HL-60 (cell line): ENCODE measurements around the gene ESR2.

Source experiments
- POLR2AphosphoS5 ChIP-seq: IDR thresholded peaks from 2 replicates; pipeline ENCODE4 v1.6.1; 2012; ENCODE audit warnings: low read depth
- TF ChIP-seq, protein P1 (sequence below): IDR thresholded peaks from 2 replicates; pipeline ENCODE4 v1.6.1; 2012; ENCODE audit warnings: low read depth; ENCODE audit not compliant: insufficient replicate concordance

DNA sequence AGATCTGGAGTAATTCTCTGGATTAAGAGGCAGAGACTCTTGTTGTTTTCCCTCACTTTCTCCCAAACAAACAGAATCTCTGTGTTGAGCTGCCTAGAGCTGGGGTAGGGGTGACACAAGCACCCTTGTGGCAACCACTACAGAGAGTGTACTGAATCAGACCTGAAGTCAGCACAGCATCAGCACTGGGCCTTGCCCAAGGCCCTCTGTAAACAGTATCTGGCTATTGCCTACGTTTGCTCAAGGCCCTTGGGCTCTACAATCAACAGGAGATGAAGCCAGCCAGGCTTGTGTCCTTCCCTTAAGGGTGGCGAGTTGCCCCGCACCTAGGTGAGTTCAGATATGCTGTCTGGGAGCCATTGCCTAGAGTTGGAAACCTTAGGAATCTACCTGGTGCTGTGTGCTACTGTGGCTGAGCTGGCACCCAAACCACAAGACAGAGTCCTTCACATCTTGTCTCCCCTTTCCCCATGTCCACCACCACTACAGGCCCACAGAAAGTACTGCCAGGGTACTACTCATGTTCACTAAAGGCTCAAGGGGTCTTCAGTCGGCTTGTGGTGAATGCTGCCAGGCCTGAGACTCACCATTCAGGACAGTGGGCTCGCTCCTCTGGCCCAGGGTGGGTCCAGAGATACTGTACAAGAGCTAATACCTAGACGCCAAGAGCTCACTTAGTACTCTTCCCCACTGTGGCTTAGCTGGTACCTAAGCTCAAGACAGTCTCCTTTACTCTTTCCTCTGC is 234.5 kb downstream of the ESR2 start:
- no peak for TF ChIP-seq POLR2AphosphoS5
- TF ChIP-seq, protein P1, sequence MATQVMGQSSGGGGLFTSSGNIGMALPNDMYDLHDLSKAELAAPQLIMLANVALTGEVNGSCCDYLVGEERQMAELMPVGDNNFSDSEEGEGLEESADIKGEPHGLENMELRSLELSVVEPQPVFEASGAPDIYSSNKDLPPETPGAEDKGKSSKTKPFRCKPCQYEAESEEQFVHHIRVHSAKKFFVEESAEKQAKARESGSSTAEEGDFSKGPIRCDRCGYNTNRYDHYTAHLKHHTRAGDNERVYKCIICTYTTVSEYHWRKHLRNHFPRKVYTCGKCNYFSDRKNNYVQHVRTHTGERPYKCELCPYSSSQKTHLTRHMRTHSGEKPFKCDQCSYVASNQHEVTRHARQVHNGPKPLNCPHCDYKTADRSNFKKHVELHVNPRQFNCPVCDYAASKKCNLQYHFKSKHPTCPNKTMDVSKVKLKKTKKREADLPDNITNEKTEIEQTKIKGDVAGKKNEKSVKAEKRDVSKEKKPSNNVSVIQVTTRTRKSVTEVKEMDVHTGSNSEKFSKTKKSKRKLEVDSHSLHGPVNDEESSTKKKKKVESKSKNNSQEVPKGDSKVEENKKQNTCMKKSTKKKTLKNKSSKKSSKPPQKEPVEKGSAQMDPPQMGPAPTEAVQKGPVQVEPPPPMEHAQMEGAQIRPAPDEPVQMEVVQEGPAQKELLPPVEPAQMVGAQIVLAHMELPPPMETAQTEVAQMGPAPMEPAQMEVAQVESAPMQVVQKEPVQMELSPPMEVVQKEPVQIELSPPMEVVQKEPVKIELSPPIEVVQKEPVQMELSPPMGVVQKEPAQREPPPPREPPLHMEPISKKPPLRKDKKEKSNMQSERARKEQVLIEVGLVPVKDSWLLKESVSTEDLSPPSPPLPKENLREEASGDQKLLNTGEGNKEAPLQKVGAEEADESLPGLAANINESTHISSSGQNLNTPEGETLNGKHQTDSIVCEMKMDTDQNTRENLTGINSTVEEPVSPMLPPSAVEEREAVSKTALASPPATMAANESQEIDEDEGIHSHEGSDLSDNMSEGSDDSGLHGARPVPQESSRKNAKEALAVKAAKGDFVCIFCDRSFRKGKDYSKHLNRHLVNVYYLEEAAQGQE = no peak
